SIG-M5 (cell line): ENCODE data around the gene YIPF6.
"Not testable (repeated sequence)": the region's sequence is repeated elsewhere in the genome, so short reads cannot be mapped to it uniquely, and the experiment has no call there.

Experiments
- DNase-seq: peaks from one replicate; lab custom pipeline; 2025; lab: John Stamatoyannopoulos, UW

Gene YIPF6

GRCh38 chrX:68506649-68507048 lies 7.8 kb downstream of the YIPF6 start:
- no peak for DNase-seq

- DNase-seq = no peak
These were observed 9.9 kb downstream of the YIPF6 start for GRCh38 chrX:68508799-68509198.

GRCh38 chrX:68511255-68511654 lies 12.4 kb downstream of the YIPF6 start:
- no peak for DNase-seq

DNA sequence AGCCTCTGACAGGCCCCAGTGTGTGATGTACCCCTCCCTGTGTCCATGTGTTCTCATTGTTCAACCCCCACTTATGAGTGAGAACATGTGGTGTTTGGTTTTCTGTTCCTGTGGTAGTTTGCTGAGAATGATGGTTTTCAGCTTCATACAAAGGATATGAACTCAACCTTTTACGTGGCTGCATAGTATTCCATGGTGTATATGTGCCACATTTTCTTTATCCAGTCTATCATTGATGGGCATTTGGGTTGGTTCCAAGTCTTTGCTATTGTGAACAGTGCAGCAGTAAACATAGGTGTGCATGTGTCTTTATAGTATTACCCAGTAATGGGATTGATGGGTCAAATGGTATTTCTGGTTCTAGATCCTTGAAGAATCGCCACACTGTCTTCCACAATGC lies 25.8 kb downstream of the YIPF6 start:
- DNase-seq = not testable (repeated sequence)

- DNase-seq = no peak
These were observed 34.1 kb downstream of the YIPF6 start for GRCh38 chrX:68532831-68533533.

DNA sequence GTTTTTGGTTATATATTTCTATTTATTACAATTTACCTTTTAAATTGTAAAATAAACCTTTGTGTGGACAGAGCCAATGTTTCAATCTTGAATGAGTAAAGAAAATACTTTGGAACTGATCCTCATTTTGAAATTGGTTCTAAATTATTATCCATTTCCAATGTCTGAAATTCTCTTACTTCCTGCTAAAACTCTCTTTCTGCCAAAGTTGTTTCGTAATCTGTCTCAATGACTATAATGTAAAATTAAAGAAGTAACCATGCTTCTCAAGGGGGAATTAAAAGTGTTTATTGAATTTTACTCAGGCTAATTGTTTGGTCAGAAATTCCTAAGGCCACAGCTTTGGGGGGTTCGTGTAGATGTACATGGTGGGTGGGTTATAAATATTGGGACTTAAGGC lies 34.8 kb downstream of the YIPF6 start:
- DNase-seq = no peak

- no peak for DNase-seq
These were observed 35.8 kb downstream of the YIPF6 start for GRCh38 chrX:68534691-68535090.

- no peak for DNase-seq
These were observed 37.6 kb downstream of the YIPF6 start for GRCh38 chrX:68536429-68536828.

DNA sequence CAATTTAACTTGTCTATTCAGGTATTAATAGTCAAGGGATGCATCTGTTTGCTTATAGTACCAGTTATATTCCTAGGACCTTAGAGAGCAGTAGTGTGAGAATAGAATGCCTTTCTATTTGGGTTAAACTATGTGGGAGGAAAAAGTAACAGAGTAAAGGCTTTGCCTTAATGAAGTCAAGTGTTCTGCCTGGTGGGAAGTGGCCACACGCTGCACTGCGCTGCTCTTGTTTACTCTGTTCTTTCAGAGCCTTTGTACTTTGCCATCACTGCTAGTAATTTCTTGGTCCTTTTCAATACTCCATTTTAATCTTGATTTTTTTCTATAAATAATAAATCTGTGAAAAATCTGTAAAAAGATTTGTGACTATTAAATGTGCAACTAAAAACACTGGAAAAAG lies 38.0 kb downstream of the YIPF6 start:
- DNase-seq = no peak

DNA sequence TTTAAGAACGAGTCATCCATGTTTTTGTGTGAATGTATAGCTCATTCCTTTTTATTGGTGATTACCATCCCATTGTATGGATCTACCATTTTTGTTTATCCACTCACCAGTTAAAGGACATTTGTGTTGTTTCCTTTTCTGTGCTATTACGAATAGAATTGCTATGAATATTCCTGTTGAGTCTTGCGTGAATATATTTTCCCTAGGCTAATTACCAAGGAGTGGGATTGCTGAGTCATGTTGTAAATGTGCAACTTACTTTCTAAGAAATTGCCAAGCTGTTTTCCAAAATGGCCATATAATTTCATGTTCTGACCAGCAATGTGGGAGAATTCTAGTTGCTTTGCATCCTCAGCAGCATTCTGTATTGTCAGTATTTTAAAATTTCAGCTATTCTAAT lies 51.3 kb downstream of the YIPF6 start:
- no peak for DNase-seq

DNA sequence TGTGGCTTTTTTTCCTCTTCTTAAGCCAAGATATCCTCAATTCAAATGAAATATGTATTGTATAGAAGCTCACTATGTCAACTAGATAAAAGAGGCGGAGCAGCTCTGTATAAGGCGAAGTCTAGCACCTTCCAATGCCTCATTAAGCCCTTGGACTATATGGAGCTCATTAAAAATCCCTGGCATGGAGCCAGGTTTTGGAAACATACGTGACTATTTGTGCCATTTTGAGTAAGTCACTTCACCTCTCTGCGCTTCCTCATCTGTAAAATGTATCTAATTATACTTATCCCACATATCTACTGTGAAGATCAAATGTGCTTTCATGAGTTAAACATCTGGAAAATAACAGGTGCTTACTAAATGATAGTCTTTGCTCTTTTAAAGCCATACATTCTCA lies 57.2 kb downstream of the YIPF6 start:
- DNase-seq = no peak

GRCh38 chrX:68557126-68557525 lies 58.3 kb downstream of the YIPF6 start:
- not testable (repeated sequence) for DNase-seq

- not testable (repeated sequence) for DNase-seq
These were observed 61.1 kb downstream of the YIPF6 start for GRCh38 chrX:68559905-68560304.

GRCh38 chrX:68568136-68568535 lies 69.3 kb downstream of the YIPF6 start:
- DNase-seq = no peak

DNA sequence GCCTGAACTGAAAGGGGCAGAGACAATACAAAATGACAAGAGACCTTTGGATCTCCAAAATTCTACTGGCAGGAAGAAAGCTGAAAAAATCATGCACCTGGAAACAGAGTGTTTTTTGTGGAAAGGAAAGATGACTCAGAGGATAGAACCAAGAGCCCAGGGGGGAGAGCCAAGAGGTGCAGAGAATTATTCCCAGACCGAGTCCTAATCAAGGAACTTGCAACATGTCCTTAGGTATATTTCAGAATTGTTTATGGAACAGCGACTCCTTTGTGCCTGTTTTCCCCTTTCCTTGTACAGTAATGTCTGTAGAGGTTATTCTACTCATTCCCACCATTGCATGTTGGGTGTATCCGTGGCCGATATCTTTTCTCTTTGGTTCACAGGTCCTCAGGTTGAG lies 71.7 kb downstream of the YIPF6 start:
- no peak for DNase-seq

DNA sequence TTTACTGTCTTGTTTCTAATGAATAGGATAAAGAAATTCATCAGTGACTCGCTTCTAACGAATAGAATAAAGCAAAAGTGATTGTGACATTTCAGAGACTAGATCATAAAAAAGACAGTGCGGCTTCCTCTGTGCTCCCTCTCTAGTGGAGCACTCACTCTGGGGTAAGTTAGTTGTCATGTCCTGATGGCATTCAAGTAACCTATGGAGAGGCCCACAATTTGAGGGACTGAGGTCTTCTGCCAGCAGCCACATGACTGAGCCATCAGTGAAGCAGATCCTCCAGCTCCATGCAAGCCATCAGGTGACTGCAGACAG lies 72.4 kb downstream of the YIPF6 start:
- no peak for DNase-seq

GRCh38 chrX:68571610-68572311 lies 72.9 kb downstream of the YIPF6 start:
- no peak for DNase-seq

GRCh38 chrX:68574240-68574639 lies 75.4 kb downstream of the YIPF6 start:
- DNase-seq = no peak

GRCh38 chrX:68579810-68580209 lies 81.0 kb downstream of the YIPF6 start:
- no peak for DNase-seq

GRCh38 chrX:68584221-68584620 lies 85.4 kb downstream of the YIPF6 start:
- no peak for DNase-seq
